RWPE2 (cell line): ENCODE data around the gene CRYBB1.

Experiments used
- ATAC-seq: fragments of 200-7000 bp; cut with Tn5 transposase; 3 replicates; pipeline ENCODE4 v1.9.1; 2021; ENCODE audit warnings: low read depth
- DNase-seq: peaks from one replicate; pipeline ENCODE4 v3.0.0-alpha.2; 2020; ENCODE audit warnings: low spot score
- H3K27ac ChIP-seq: fragments of 450-650 bp; 2 replicates; pipeline ENCODE4 v1.5.1; 2017; ENCODE audit warnings: mild to moderate bottlenecking; ENCODE audit not compliant: poor library complexity, severe bottlenecking
- H3K27me3 ChIP-seq: fragments of 250-450 bp; sonication (Bioruptor Pico); 2 replicates; pipeline ENCODE4 v1.5.1; 2021; ENCODE audit warnings: mild to moderate bottlenecking, moderate library complexity; ENCODE audit not compliant: insufficient read depth, poor library complexity, severe bottlenecking
- H3K36me3 ChIP-seq: fragments of 250-450 bp; sonication (Bioruptor Pico); 2 replicates; pipeline ENCODE4 v1.5.1; 2020; ENCODE audit warnings: low read depth, mild to moderate bottlenecking, moderate library complexity
- H3K4me1 ChIP-seq: fragments of 250-450 bp; sonication (Bioruptor Pico); 2 replicates; pipeline ENCODE4 v1.5.1; 2021; ENCODE audit warnings: mild to moderate bottlenecking, moderate library complexity; ENCODE audit not compliant: insufficient read depth, poor library complexity, severe bottlenecking
- H3K4me3 ChIP-seq: fragments of 250-450 bp; sonication (Bioruptor Pico); 2 replicates; pipeline ENCODE4 v1.5.1; 2021; ENCODE audit warnings: mild to moderate bottlenecking, moderate library complexity; ENCODE audit not compliant: severe bottlenecking
- H3K9me3 ChIP-seq: fragments of 250-450 bp; sonication (Bioruptor Pico); 2 replicates; pipeline ENCODE4 v1.5.1; 2021; ENCODE audit warnings: mild to moderate bottlenecking, moderate library complexity; ENCODE audit not compliant: severe bottlenecking
- CTCF ChIP-seq: fragments of 450-650 bp; IDR thresholded peaks from one replicate; pipeline ENCODE4 v1.5.1; 2017; ENCODE audit warnings: mild to moderate bottlenecking, moderate library complexity; ENCODE audit not compliant: poor library complexity, severe bottlenecking

The CRYBB1 gene

GRCh38 chr22:26656891-26657851, 39.3 kb upstream of the CRYBB1 start, which contains the start of gene MIAT:
Gene MIAT (plus strand): TSS chr22:26657588.
- peaks cover 11% of the 10 kb centered on the region for H3K4me1 ChIP-seq
- peaks cover 21% of the 10 kb centered on the region for H3K27me3 ChIP-seq
- DNase-seq (no peak), ATAC-seq (peak; percentile 21; the same call in 1 of the 3 replicates)
- no peak for TF ChIP-seq CTCF
- H3K36me3 ChIP-seq: no peaks in the 10 kb centered on the region
- H3K27ac ChIP-seq: no peak within 1 kb of the TSS
- no peaks in the 10 kb centered on the region for H3K9me3 ChIP-seq
- H3K4me3 ChIP-seq: peak within 1 kb of the TSS; percentile 16

GRCh38 chr22:26651815-26652214, 34.0 kb upstream of the CRYBB1 start:
- H3K27me3 ChIP-seq: peaks cover 3% of the 10 kb centered on the region
- no peak overlapping the region for H3K4me3 ChIP-seq
- H3K27ac ChIP-seq: no peak overlapping the region
- no peak for ATAC-seq
- no peaks in the 10 kb centered on the region for H3K9me3 ChIP-seq
- H3K4me1 ChIP-seq: no peaks in the 10 kb centered on the region
- TF ChIP-seq CTCF: no peak
- no peaks in the 10 kb centered on the region for H3K36me3 ChIP-seq
- no peak for DNase-seq

GRCh38 chr22:26650722-26651421, 33.0 kb upstream of the CRYBB1 start:
- H3K36me3 ChIP-seq: no peaks in the 10 kb centered on the region
- no peaks in the 10 kb centered on the region for H3K9me3 ChIP-seq
- no peak for TF ChIP-seq CTCF
- no peak overlapping the region for H3K4me3 ChIP-seq
- no peaks in the 10 kb centered on the region for H3K4me1 ChIP-seq
- DNase-seq (no peak), ATAC-seq (no peak)
- H3K27ac ChIP-seq: no peak overlapping the region
- no peaks in the 10 kb centered on the region for H3K27me3 ChIP-seq

DNA sequence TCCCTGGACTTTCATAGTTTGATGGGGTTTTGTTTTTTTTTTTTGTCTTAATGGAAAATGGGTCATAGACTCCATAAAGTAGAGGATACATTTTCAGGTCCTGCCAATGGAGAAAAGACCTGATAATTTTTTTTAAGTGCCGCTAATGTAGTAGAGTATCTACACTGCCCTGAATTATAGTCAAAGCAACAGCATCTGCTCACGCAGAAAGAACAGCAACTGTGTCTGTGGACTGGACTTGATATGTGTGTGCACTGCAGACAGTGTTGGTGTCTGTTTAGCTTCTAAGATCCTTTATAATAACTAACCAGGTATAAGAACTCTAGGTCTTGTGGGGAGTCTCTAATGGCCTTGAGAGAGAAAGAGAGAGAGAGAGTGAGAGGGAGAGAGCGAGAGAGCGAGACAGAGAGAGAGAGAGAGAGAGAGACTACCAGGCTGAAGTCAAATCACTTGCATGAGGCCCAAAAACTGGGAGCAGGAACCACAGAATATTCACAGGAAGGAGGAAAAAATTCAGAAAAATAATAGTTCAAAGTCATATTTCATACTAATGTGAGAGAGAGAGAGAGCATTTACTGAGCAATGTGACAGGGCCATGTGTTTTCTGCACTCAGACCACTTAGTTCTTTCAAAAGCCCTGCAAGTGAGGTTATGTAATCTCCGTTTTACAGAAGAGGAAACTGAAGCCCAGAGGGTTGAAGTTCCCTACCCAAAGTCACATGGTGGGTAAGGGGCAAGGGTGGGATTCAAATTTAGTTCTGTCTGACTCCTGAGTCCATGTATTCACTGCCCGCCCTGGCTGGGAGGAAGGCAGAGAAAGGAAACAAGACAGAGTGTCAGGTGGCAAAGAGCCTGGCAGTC, 30.9 kb upstream of the CRYBB1 start:
- no peaks in the 10 kb centered on the region for H3K36me3 ChIP-seq
- H3K4me1 ChIP-seq: peaks cover 4% of the 10 kb centered on the region
- ATAC-seq (no peak), DNase-seq (no peak)
- H3K27ac ChIP-seq: no peak overlapping the region
- no peaks in the 10 kb centered on the region for H3K9me3 ChIP-seq
- H3K4me3 ChIP-seq: no peak overlapping the region
- no peak for TF ChIP-seq CTCF
- H3K27me3 ChIP-seq: no peaks in the 10 kb centered on the region
